ENCODE data around the gene CHEK1. TPM values are rescaled to one million over a fixed set of nuclear protein-coding genes. Genes with fewer than 3 reads are reported as not detected.
"Not testable (repeated sequence)": the region's sequence is repeated elsewhere in the genome, so short reads cannot be mapped to it uniquely, and the experiment has no call there.

Gene CHEK1
- polyA plus RNA-seq (2012; ENCODE audit: missing spikeins): 36.5 TPM

DNA sequence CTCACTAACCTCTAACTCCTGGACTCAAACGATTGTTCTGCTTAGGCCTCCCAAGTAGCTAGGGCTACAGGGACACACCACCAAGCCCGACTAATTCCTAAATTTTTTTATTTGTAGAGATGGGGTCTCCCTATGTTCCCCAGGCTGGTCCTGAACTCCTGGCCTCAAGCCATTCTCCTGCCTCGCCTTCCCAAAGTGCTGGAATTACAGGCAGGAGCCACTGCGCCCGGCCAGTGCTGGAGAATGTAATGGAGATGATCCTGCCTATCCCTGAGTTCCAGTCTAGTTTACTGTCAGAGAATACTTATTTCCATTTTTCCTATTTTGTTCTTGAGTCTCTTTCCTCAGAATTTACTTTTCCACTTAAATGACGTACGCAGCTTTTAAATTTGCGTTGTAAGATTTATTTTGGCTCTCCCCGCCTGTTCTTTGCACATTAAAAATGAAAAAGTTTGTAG lies at the start of gene CHEK1:
Gene CHEK1, plus strand, starts transcription at position 408 of the 458 bp plus-strand sequence. CDS start 1,606 bp downstream, outside the sequence.
- no peak for DNase-seq (ENCODE audit: insufficient read length)
- no peak for FAIRE-seq
- TF ChIP-seq TAF1 (IDR thresholded peaks at IDR 0.05; ENCODE audit: borderline replicate concordance, low read depth, low read length): no peak
- no peak for TF ChIP-seq POLR2AphosphoS5 (IDR thresholded peaks at IDR 0.05; ENCODE audit: low read depth, low read length)
- TF ChIP-seq POLR2A (IDR thresholded peaks at IDR 0.05; ENCODE audit: low read depth, low read length): no peak

DNA sequence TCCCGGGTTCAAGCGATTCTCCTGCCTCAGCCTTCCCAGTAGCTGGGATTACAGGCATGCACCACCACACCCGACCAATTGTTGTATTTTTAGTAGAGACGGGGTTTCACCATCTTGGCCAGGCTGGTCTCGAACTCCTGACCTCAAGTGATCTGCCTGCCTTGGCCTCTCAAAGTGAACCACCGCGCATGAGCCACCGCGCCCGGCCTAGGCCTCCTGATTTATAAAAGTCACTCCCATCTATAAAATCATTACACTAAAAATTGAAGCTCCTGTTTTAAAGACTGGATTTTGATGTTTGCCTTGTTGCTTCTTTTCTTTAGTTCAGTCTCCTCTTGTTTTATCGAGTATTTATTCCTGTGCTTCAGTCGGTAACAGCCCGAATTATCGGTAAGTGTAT lies 47.8 kb upstream of the CHEK1 start:
- not testable (repeated sequence) for DNase-seq (ENCODE audit: insufficient read length)

DNA sequence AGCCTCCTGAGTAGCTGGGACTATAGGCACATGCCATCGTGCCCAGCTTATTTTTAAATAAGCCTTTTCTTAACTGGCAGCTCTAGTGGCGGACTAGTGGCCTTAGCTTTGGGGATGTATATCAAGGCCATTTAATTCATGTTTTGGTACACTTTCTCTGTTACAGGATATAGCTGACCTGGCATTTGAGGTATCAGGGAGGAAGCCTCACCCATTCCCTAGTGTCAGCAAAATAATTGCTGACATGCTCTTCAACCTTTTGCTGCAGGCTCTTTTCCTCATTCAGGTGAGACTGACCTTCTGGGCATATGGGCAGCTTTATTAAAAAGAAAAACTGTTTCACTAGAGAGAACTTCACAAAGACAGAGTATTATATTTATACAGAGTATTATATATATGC lies 46.2 kb upstream of the CHEK1 start:
- TF ChIP-seq POLR2A (IDR thresholded peaks at IDR 0.05; ENCODE audit: low read depth, low read length) (no peak), TAF1 (IDR thresholded peaks at IDR 0.05; ENCODE audit: borderline replicate concordance, low read depth, low read length) (no peak), POLR2AphosphoS5 (IDR thresholded peaks at IDR 0.05; ENCODE audit: low read depth, low read length) (no peak)
- no peak for DNase-seq (ENCODE audit: insufficient read length)
- no peak for FAIRE-seq

More for the DNA sequence above, 47.8 kb upstream of the CHEK1 start:
- not testable (repeated sequence) for FAIRE-seq

DNA sequence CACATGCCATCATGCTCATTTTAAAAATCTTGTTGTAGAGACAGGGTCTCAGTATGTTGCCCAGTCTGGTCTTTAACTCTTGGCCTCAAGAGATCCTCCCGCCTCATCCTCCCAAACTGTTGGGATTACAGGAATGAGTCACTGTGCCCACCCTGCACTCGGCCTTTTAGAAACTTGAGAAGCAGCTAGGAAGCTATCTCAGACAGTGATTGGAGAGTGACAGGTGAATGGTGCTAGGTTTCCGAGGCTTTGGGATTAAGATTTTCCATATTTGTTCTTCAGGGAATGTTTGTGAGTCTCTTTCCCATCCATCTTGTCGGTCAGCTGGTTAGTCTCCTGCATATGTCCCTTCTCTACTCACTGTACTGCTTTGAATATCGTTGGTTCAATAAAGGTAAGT lies 45.2 kb upstream of the CHEK1 start:
- FAIRE-seq (no peak), DNase-seq (ENCODE audit: insufficient read length) (no peak)
- no peak for TF ChIP-seq POLR2A (IDR thresholded peaks at IDR 0.05; ENCODE audit: low read depth, low read length)
- no peak for TF ChIP-seq POLR2AphosphoS5 (IDR thresholded peaks at IDR 0.05; ENCODE audit: low read depth, low read length)
- TF ChIP-seq TAF1 (IDR thresholded peaks at IDR 0.05; ENCODE audit: borderline replicate concordance, low read depth, low read length): no peak

DNA sequence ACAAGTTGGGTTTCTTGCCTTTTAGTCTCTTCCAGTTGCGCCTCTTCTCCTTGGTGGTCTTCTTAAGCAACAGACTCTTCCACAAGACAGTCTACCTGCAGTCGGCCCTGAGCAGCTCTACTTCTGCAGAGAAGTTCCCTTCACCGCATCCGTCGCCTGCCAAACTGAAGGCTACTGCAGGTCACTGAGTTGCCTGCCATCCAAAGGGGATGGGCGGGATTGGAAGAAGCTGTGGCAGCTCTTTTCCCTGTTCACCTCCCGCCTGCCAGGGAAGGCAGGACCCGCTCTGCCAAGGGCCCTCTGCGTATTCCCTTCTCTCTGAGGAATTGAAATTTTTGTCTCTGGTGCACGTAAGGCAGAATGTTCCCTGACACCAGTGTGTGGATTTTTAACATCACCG lies 41.5 kb upstream of the CHEK1 start:
- no peak for DNase-seq (ENCODE audit: insufficient read length)
- FAIRE-seq: no peak
- no peak for TF ChIP-seq POLR2A (IDR thresholded peaks at IDR 0.05; ENCODE audit: low read depth, low read length)

DNA sequence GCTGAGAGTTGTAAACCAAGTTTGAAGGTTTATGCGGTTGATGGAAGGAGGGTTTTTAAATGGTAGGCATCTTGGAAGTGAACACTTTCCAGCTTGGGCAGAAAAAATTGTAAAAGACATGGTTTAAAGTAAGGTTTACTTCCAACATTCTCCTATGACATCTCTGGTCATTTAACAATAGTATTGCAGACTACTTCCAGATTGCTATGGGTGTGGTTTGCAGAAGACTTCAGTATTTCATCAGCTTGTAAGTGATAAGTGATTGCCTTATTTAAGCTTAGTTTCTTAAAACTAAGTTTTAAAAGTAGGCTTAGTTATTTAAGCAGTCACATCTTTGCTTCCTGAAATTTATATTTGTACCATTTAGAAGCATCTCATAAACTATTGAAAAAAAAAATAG lies 39.5 kb upstream of the CHEK1 start:
- FAIRE-seq: no peak
- TF ChIP-seq POLR2AphosphoS5 (IDR thresholded peaks at IDR 0.05; ENCODE audit: low read depth, low read length) (no peak), TAF1 (IDR thresholded peaks at IDR 0.05; ENCODE audit: borderline replicate concordance, low read depth, low read length) (no peak), POLR2A (IDR thresholded peaks at IDR 0.05; ENCODE audit: low read depth, low read length) (no peak)
- DNase-seq (ENCODE audit: insufficient read length): no peak

DNA sequence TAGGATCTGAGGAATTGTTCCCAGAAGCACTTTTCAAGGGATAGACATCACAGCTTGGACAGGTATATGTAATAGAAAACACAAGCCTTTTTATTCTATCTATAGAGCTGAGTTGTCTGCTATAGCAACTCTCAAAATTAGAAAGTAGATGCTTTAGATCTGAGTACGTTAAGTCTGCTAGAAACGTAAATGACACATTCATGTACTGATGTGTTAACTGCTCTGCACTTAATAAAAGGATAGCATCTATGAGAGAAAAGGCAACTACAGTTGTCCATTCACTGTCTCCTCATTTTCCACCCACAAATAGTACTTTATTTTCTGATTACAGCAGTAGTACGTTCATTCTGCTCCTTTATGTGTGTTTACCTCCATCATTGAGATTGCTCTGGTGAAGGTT lies 38.3 kb upstream of the CHEK1 start:
- no peak for DNase-seq (ENCODE audit: insufficient read length)
- TF ChIP-seq POLR2A (IDR thresholded peaks at IDR 0.05; ENCODE audit: low read depth, low read length) (no peak), TAF1 (IDR thresholded peaks at IDR 0.05; ENCODE audit: borderline replicate concordance, low read depth, low read length) (no peak), POLR2AphosphoS5 (IDR thresholded peaks at IDR 0.05; ENCODE audit: low read depth, low read length) (no peak)
- no peak for FAIRE-seq

DNA sequence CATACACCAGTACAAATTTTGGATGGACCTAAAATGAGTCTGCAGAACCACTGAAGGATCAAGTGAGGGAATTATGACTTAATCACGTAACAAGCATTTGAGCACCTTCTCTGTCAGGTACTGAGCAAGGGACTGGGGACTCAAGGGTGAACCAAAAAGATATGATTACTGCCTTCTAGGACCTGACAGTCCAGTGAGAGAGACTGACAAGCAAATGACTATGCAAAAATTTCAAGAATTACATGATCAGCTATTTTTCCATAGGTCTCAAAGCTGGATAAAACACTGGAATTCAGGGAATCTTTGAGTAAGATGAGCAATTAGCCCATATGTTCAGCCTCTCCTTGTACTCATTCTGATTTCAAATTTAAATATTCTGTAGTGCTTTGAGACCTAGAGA lies 37.5 kb upstream of the CHEK1 start:
- FAIRE-seq: no peak
- DNase-seq (ENCODE audit: insufficient read length): no peak
- no peak for TF ChIP-seq TAF1 (IDR thresholded peaks at IDR 0.05; ENCODE audit: borderline replicate concordance, low read depth, low read length)
- no peak for TF ChIP-seq POLR2AphosphoS5 (IDR thresholded peaks at IDR 0.05; ENCODE audit: low read depth, low read length)
- no peak for TF ChIP-seq POLR2A (IDR thresholded peaks at IDR 0.05; ENCODE audit: low read depth, low read length)

DNA sequence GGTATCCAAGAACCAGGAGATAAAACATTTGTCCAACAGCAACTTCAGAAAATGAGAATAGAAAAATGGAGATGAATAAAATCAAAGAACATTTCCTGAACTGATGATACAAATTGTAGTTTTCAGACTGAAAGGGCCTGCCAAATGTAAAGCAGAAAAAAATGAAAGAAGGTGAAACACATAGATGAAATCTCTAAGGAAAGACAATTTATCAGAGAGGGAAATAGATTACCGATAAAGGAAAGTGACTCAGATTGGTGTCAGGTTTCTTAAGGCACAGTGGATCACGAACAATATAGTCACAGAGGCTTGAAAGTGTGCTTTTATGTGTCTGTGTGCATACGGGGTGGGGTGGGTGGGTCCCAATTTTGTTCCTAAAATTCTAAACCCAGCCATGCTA lies 36.5 kb upstream of the CHEK1 start:
- DNase-seq (ENCODE audit: insufficient read length): no peak
- FAIRE-seq: no peak
- TF ChIP-seq TAF1 (IDR thresholded peaks at IDR 0.05; ENCODE audit: borderline replicate concordance, low read depth, low read length) (no peak), POLR2AphosphoS5 (IDR thresholded peaks at IDR 0.05; ENCODE audit: low read depth, low read length) (no peak), POLR2A (IDR thresholded peaks at IDR 0.05; ENCODE audit: low read depth, low read length) (no peak)

DNA sequence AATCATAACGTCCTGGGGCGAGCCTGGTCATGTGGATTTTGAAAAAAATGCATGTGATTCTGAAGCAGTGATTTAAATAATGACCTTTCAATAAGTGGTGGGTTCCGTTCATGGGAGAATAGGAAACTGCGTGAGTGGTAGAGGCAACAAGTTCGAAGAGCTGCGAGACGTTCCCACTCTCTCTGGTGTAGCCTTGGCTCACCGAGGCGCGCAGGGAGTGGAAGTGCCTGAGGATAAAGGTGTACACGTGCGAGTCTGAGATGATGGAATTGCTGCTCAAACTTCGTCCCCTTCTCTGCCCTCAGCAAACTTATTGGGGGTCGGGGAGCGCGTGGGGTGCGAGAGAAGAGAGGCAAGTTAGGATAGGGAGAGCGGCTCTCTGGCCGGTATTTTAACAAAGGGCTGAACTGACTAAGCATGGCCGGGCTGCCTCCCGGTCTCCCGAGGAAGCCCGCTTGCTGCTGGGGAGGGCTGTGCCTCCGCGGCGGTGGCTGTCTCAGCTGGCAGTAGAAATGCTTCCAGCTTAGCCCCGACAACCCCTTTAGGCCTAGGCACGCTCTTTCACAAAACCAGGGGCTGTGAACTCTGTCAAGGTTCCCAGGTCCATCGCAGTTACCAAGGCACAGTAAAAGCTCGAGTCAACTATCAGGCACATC lies 33.2 kb upstream of the CHEK1 start:
- DNase-seq (ENCODE audit: insufficient read length) (peak; percentile 26), FAIRE-seq (no peak)
- TF ChIP-seq TAF1 (IDR thresholded peaks at IDR 0.05; ENCODE audit: borderline replicate concordance, low read depth, low read length): no peak
- peak; percentile 71 for TF ChIP-seq POLR2A (IDR thresholded peaks at IDR 0.05; ENCODE audit: low read depth, low read length)
- TF ChIP-seq POLR2AphosphoS5 (IDR thresholded peaks at IDR 0.05; ENCODE audit: low read depth, low read length): peak; percentile 37

DNA sequence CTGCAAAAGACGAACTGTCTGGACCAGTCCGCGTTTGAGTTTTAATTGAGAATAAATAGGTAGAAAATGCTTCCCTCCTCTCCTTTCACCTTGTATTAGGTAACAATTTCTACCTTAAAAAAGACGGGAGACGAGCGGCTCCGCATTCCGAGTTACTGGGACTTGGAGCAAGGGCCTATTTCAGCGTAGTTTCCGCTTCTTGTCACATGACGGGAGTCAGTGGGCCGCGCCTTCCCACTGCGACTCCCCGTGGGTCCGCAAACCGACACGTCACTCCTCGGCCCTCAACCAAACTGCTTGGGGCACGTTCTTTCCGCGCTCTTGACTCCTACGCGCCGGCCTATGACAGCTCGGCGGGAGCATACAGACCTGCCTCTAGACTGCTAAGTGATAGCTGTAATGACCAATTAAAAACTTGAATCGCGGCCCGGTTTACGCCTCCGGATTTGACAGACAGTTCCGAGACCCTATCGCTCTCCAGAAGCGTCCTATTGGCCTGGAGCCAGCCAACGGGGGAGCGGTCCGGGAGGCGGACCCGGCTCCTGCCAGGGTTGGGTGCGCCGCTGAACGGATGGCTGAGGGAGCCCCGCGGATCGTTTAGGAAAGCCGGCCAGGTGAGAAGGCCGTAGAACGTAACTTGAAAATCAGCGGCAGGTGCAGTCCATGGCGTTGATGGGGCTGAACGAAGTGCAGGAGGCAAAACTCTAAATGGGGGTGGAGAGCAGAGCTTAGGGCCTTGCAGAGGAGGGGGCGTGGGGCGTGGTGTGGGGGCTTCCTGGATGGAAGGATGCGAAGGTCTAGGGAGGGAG lies 32.5 kb upstream of the CHEK1 start, which contains the start of gene STT3A:
Gene STT3A, plus strand, starts transcription at position 548 of the 809 bp plus-strand sequence. CDS start 3,064 bp downstream, outside the sequence.
- FAIRE-seq (peak; percentile 100), DNase-seq (ENCODE audit: insufficient read length) (peak; percentile 91)
- TF ChIP-seq TAF1 (IDR thresholded peaks at IDR 0.05; ENCODE audit: borderline replicate concordance, low read depth, low read length) (peak; percentile 79), POLR2A (IDR thresholded peaks at IDR 0.05; ENCODE audit: low read depth, low read length) (peak; percentile 76; the same call in 1 of the 2 replicates), POLR2AphosphoS5 (IDR thresholded peaks at IDR 0.05; ENCODE audit: low read depth, low read length) (peak; percentile 77)

All from GM12892 (cell line).